ENCODE results near the gene MSANTD2.

- no peak for TF ChIP-seq CTCF (conservative IDR thresholded peaks at IDR 0.05; ENCODE audit: low read depth, low read length)
- TF ChIP-seq ELK1 (IDR thresholded peaks at IDR 0.05; ENCODE audit: borderline replicate concordance, low read depth, low read length) = no peak
- TF ChIP-seq POLR2A (IDR thresholded peaks at IDR 0.05; ENCODE audit: low read depth, low read length) = no peak
- TF ChIP-seq RFX5 (IDR thresholded peaks at IDR 0.05; ENCODE audit: low read depth, low read length) = no peak
- no peak for TF ChIP-seq NFE2L2 (IDR thresholded peaks at IDR 0.05; ENCODE audit: low read depth, low read length)
- TF ChIP-seq BHLHE40 (IDR thresholded peaks at IDR 0.05; ENCODE audit: low read depth, low read length) = no peak
- no peak for TF ChIP-seq CEBPB (IDR thresholded peaks at IDR 0.05; ENCODE audit: low read depth, low read length)
- TF ChIP-seq MAFK (IDR thresholded peaks at IDR 0.05; ENCODE audit: low read depth, low read length) = no peak
- no peak for TF ChIP-seq USF2 (IDR thresholded peaks at IDR 0.05; ENCODE audit: low read depth, low read length)
- TF ChIP-seq SMC3 (IDR thresholded peaks at IDR 0.05; ENCODE audit: low read depth, low read length) = no peak
- no peak for TF ChIP-seq RCOR1 (IDR thresholded peaks at IDR 0.05; ENCODE audit: insufficient replicate concordance, low read length)
- TF ChIP-seq MXI1 (IDR thresholded peaks at IDR 0.05; ENCODE audit: borderline replicate concordance, low read depth, low read length) = no peak
- TF ChIP-seq RAD21 (IDR thresholded peaks at IDR 0.05; ENCODE audit: low read length) = no peak
- no peak for TF ChIP-seq MAZ (IDR thresholded peaks at IDR 0.05; ENCODE audit: borderline replicate concordance, low read depth, low read length)
Observed at GRCh38 chr11:124841840-124842239, 41.6 kb upstream of the MSANTD2 start.
